ENCODE data around the gene ATAD2B. TPM values are rescaled to one million over a fixed set of nuclear protein-coding genes. Genes with fewer than 3 reads are reported as not detected.
A peak's percentile ranks its signal among the peaks of the same experiment; 100 is the strongest.

The ATAD2B gene
- total and polyA plus RNA-seq, 2 of the 8 experiments (the other 6 are each of a cell fraction or from before 2014, with no cell fraction given), result 3.4 to 16.1 TPM

GRCh38 chr2:23925702-23926289 lies 1.1 kb downstream of the ATAD2B start:
- H3K18ac ChIP-seq (ENCODE audit: extremely low read depth, low read length), result no peak overlapping the region; the same call in 1 of the 2 replicates
- no peak overlapping the region for H4K5ac ChIP-seq (ENCODE audit: insufficient read length, low read depth, low read length)
- H3K4ac ChIP-seq (replicated peaks; ENCODE audit: insufficient read length, low read depth, low read length), result peak overlapping the region; percentile 60
- no peak overlapping the region for H3K27ac ChIP-seq (ENCODE audit: low read depth, low read length)
- H3K4me2 ChIP-seq (ENCODE audit: insufficient read depth in 1 of 2, low read depth in 2 of 2, low read length in 2 of 2), result peak overlapping the region; percentile 82 to 94
- CTCF ChIA-PET (ENCODE audit: partially characterized antibody), result interaction anchor here (0.7 to 5.0 kb wide), 16 partner anchors 8 to 248 kb away, joined by 3 to 58 read pairs (median 4); partner anchors contain the start of genes TP53I3 and UBXN2A
- no peak for DNase-seq (ENCODE audit: low read depth in 1 of 2, low spot score in 2 of 2)
- H2BK5ac ChIP-seq (ENCODE audit: low read depth, low read length), result no peak overlapping the region
- no peak overlapping the region for H2BK120ac ChIP-seq (replicated peaks; ENCODE audit: low read depth, low read length)
- peaks cover 0 to 1% of the 10 kb centered on the region in 2 experiments for H4K20me1 ChIP-seq (replicated peaks in 1 of 2; ENCODE audit: control insufficient read depth in 1 of 2, insufficient read depth in 2 of 2, low read length in 2 of 2)
- no peak overlapping the region for H4K8ac ChIP-seq (ENCODE audit: extremely low read depth, insufficient read depth, low read length)
- H3K14ac ChIP-seq (ENCODE audit: insufficient read length), result no peak overlapping the region
- no peak overlapping the region for H2AFZ ChIP-seq (ENCODE audit: low read length)
- no peak overlapping the region for H4K91ac ChIP-seq (replicated peaks; ENCODE audit: insufficient read length, low read length)
- POLR2A ChIA-PET (ENCODE audit: partially characterized antibody), result interaction anchor here (1.1 to 7.0 kb wide), 15 partner anchors 8 to 435 kb away, joined by 3 to 130 read pairs (median 7); partner anchors contain the start of genes MFSD2B, TP53I3, UBXN2A and WDCP
- peak; percentile 66 for TF ChIP-seq SAP30 (IDR thresholded peaks at IDR 0.05; ENCODE audit: insufficient read depth, insufficient replicate concordance, low read length)
- TF ChIP-seq ATF3 (IDR thresholded peaks at IDR 0.05; ENCODE audit: insufficient read depth, low read depth, low read length), result no peak
- peak in 1 of 2 experiments; percentile 67; a peak in 1 of 4 replicates for TF ChIP-seq SIN3A (conservative IDR thresholded peaks at IDR 0.05 in 1 of 2, IDR thresholded peaks at IDR 0.05 in 1 of 2; ENCODE audit: low read depth in 1 of 2, low read length in 2 of 2)
- H2BK15ac ChIP-seq (ENCODE audit: low read length), result no peak overlapping the region
- H3K23ac ChIP-seq (ENCODE audit: insufficient read length), result no peak overlapping the region
- H3K4me3 ChIP-seq (ENCODE audit: extremely low read depth in 1 of 4, insufficient read depth in 2 of 4, low read depth in 3 of 4, low read length in 4 of 4), result peak overlapping the region; percentile 64 to 90 (median 82)
- H3K36me3 ChIP-seq (ENCODE audit: control insufficient read depth in 2 of 4, insufficient read depth in 4 of 4, low read length in 3 of 4), result no peaks in the 10 kb centered on the region; a peak in 1 of 8 replicates
- no peaks in the 10 kb centered on the region for H3K79me1 ChIP-seq (ENCODE audit: low read depth, low read length)
- H3K9ac ChIP-seq (replicated peaks in 1 of 4; ENCODE audit: extremely low read depth in 1 of 4, low read depth in 3 of 4, low read length in 3 of 4), result peak overlapping the region; percentile 72 to 98 (median 83)
- no peak for FAIRE-seq
- WGBS, 2 experiments (ENCODE audit: extremely low coverage in 1 of 2, insufficient coverage in 1 of 2, insufficient read length in 1 of 2, insufficient replicate concordance in 2 of 2, low coverage in 1 of 2, low lambda C conversion rate in 2 of 2, missing lambda C conversion rate in 1 of 2), result 14% methylated on average over 13 of the region's 13 CpGs; no CpG with 5 or more reads in 1 of the 2 experiments
- no peaks in the 10 kb centered on the region for H3K9me3 ChIP-seq (ENCODE audit: insufficient read depth in 2 of 2, low read depth in 1 of 2, low read length in 1 of 2)
- no peaks in the 10 kb centered on the region for H3K27me3 ChIP-seq (replicated peaks in 1 of 4; ENCODE audit: control insufficient read depth in 3 of 4, extremely low read depth in 1 of 4, insufficient read depth in 3 of 4, low read length in 3 of 4)
- H2AK5ac ChIP-seq (ENCODE audit: low read depth, low read length), result no peak overlapping the region
- no peak overlapping the region for H2BK12ac ChIP-seq (ENCODE audit: low read depth, low read length)
- peaks cover 7% of the 10 kb centered on the region for H3K23me2 ChIP-seq (ENCODE audit: low read depth, low read length)
- H3K4me1 ChIP-seq (replicated peaks in 1 of 4; ENCODE audit: control insufficient read depth in 3 of 4, insufficient read depth in 4 of 4, low read length in 3 of 4), result peaks cover 0 to 2% (median under 1%) of the 10 kb centered on the region in 4 experiments; a peak in 3 of 7 replicates
- H3K79me2 ChIP-seq (ENCODE audit: control insufficient read depth in 1 of 2, insufficient read depth in 2 of 2, low read length in 2 of 2), result peaks cover 0 to 58% of the 10 kb centered on the region in 2 experiments; a peak in 3 of 4 replicates
- no peak overlapping the region for H3K56ac ChIP-seq (replicated peaks; ENCODE audit: insufficient read length, low read depth, low read length)
- H2BK20ac ChIP-seq (ENCODE audit: low read length), result no peak overlapping the region

Data from H1 (cell line).